WTC11 (cell line): ENCODE results near the gene SLC13A5. TPM values are rescaled to one million over a fixed set of nuclear protein-coding genes. Genes with fewer than 3 reads are reported as not detected.

ENCODE experiments used
- ATAC-seq: fragments of 200-7000 bp; cut with Tn5 transposase; 2 replicates; pipeline ENCODE4 v1.10.0; 2021; ENCODE audit warnings: mild to moderate bottlenecking, moderate library complexity
- CTCF ChIA-PET: fragments of 300-600 bp; sonication (Branson Sonifier 250); formaldehyde crosslinking; loops from one replicate; lab custom pipeline; 2021; ENCODE audit warnings: antibody characterized with exemption; lab: Charles Lee
- POLR2A ChIA-PET: fragments of 350-600 bp; sonication (Branson Sonifier 250); formaldehyde crosslinking; loops from one replicate; lab custom pipeline; 2021; ENCODE audit warnings: antibody characterized with exemption; lab: Charles Lee
- DNase-seq: peaks from one replicate; pipeline ENCODE4 v3.0.0; 2021; ENCODE audit warnings: low spot score
- H3K27ac Mint-ChIP-seq: 2 replicates; pipeline ENCODE4 v1.8.0; 2021; ENCODE audit warnings: mixed read lengths
- H3K27me3 Mint-ChIP-seq: 2 replicates; pipeline ENCODE4 v1.8.0; 2021; ENCODE audit warnings: low read depth, mild to moderate bottlenecking, moderate library complexity, mixed read lengths
- H3K36me3 Mint-ChIP-seq: 2 replicates; pipeline ENCODE4 v1.8.0; 2021; ENCODE audit warnings: mixed read lengths
- H3K4me1 Mint-ChIP-seq: 2 replicates; pipeline ENCODE4 v1.8.0; 2022; ENCODE audit warnings: mixed read lengths
- H3K4me3 Mint-ChIP-seq: 2 replicates; pipeline ENCODE4 v1.8.0; 2021; ENCODE audit warnings: mild to moderate bottlenecking, moderate library complexity, mixed read lengths
- H3K9me3 Mint-ChIP-seq: 2 replicates; pipeline ENCODE4 v1.8.0; 2021; ENCODE audit warnings: mixed read lengths
- FOXP1 ChIP-seq: sonication (generic); formaldehyde crosslinking; IDR thresholded peaks from 2 replicates; pipeline ENCODE4 v1.8.0; 2022; ENCODE audit warnings: missing genetic modification reagents, mild to moderate bottlenecking, moderate library complexity, borderline replicate concordance
- MYBL2 ChIP-seq: sonication (generic); formaldehyde crosslinking; IDR thresholded peaks from 2 replicates; pipeline ENCODE4 v1.8.1; 2023; ENCODE audit warnings: mild to moderate bottlenecking, moderate library complexity, missing genetic modification reagents
- PRRX2 ChIP-seq: fragments of 250-450 bp; sonication (Bioruptor Pico); IDR thresholded peaks from 2 replicates; pipeline ENCODE4 v1.8.0; 2021; ENCODE audit warnings: mild to moderate bottlenecking
- SMAD3 ChIP-seq: sonication (generic); formaldehyde crosslinking; IDR thresholded peaks from 2 replicates; pipeline ENCODE4 v1.8.0; 2022; ENCODE audit warnings: missing genetic modification reagents, mild to moderate bottlenecking, borderline replicate concordance
- SMAD4 ChIP-seq: sonication (generic); formaldehyde crosslinking; IDR thresholded peaks from 2 replicates; pipeline ENCODE4 v1.8.0; 2022; ENCODE audit warnings: mild to moderate bottlenecking, missing genetic modification reagents
- TEAD1 ChIP-seq: sonication (generic); formaldehyde crosslinking; IDR thresholded peaks from 2 replicates; pipeline ENCODE4 v1.8.0; 2022; ENCODE audit warnings: mild to moderate bottlenecking, missing genetic modification reagents
- ZBTB21 ChIP-seq: sonication (generic); formaldehyde crosslinking; IDR thresholded peaks from 2 replicates; pipeline ENCODE4 v1.8.1; 2023; ENCODE audit warnings: mild to moderate bottlenecking, missing genetic modification reagents, borderline replicate concordance
- ZNF121 ChIP-seq: sonication (generic); formaldehyde crosslinking; IDR thresholded peaks from 2 replicates; pipeline ENCODE4 v1.8.0; 2023; ENCODE audit warnings: missing genetic modification reagents
- ZNF219 ChIP-seq: sonication (generic); formaldehyde crosslinking; IDR thresholded peaks from 2 replicates; pipeline ENCODE4 v1.8.0; 2023; ENCODE audit warnings: missing genetic modification reagents, mild to moderate bottlenecking, borderline replicate concordance
- ZNF263 ChIP-seq: sonication (generic); formaldehyde crosslinking; IDR thresholded peaks from 2 replicates; pipeline ENCODE4 v1.8.1; 2022; ENCODE audit warnings: low read depth, mild to moderate bottlenecking, moderate library complexity, missing genetic modification reagents
- ZNF396 ChIP-seq: fragments of 250-450 bp; sonication (Bioruptor Pico); IDR thresholded peaks from 2 replicates; pipeline ENCODE4 v1.8.0; 2021; ENCODE audit warnings: mild to moderate bottlenecking, moderate library complexity, borderline replicate concordance
- ZNF423 ChIP-seq: fragments of 250-450 bp; sonication (Bioruptor Pico); IDR thresholded peaks from 2 replicates; pipeline ENCODE4 v2.1.2; 2022; ENCODE audit warnings: mild to moderate bottlenecking, moderate library complexity
- total RNA-seq: library from RNA; stranded (reverse); gene quantifications from 3 replicates; pipeline ENCODE4 v1.2.3, GENCODE V29; 2021
- TF ChIP-seq, protein P1 (sequence below): sonication (generic); formaldehyde crosslinking; conservative IDR thresholded peaks from 2 replicates; pipeline ENCODE4 v1.8.1; 2022; ENCODE audit warnings: mild to moderate bottlenecking, missing genetic modification reagents
- TF ChIP-seq, protein P2 (sequence below): fragments of 250-450 bp; sonication (Bioruptor Pico); IDR thresholded peaks from 2 replicates; pipeline ENCODE4 v1.8.0; 2021; ENCODE audit warnings: mild to moderate bottlenecking
- TF ChIP-seq, protein P3 (sequence below): sonication (generic); formaldehyde crosslinking; IDR thresholded peaks from 2 replicates; pipeline ENCODE4 v1.8.0; 2022; ENCODE audit warnings: mild to moderate bottlenecking, missing genetic modification reagents
- TF ChIP-seq, protein P4 (sequence below): fragments of 200-600 bp; IDR thresholded peaks from 2 replicates; pipeline ENCODE4 v1.8.0; 2022; ENCODE audit warnings: antibody characterized with exemption
- TF ChIP-seq, protein P5 (sequence below): sonication (generic); formaldehyde crosslinking; IDR thresholded peaks from 2 replicates; pipeline ENCODE4 v1.8.1; 2023; ENCODE audit warnings: mild to moderate bottlenecking, missing genetic modification reagents, moderate library complexity
- TF ChIP-seq, protein P6 (sequence below): sonication (generic); formaldehyde crosslinking; IDR thresholded peaks from 2 replicates; pipeline ENCODE4 v1.8.1; 2022; ENCODE audit warnings: low read depth, mild to moderate bottlenecking, moderate library complexity, missing genetic modification reagents, borderline replicate concordance
- TF ChIP-seq, protein P7 (sequence below): sonication (generic); formaldehyde crosslinking; IDR thresholded peaks from 2 replicates; pipeline ENCODE4 v1.8.0; 2022; ENCODE audit warnings: mild to moderate bottlenecking, missing genetic modification reagents
- TF ChIP-seq, protein P8 (sequence below): sonication (generic); formaldehyde crosslinking; IDR thresholded peaks from 2 replicates; pipeline ENCODE4 v1.8.1; 2023; ENCODE audit warnings: mild to moderate bottlenecking, missing genetic modification reagents, borderline replicate concordance

The SLC13A5 gene
- total RNA-seq, 1 experiment from 2014 or later: 1.8 TPM

DNA sequence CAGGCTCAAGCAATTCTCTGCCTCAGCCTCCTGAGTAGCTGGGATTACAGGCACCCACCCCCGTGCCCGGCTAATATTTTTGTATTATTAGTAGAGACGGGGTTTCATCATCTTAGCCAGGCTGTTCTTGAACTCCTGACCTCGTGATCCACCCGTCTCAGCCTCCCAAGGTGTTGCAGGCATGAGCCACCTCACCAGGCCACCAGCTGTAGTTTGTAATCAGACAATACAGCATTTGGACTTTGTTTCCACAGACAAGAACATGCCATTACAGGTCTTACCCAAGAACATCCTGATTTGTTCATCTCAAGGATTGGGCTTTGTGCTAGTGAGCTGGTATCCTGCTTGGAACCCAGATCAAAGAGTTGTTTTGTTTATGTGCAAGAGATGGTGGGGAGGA lies 31.5 kb downstream of the SLC13A5 start:
- Mint-ChIP-seq H3K4me1 (no peaks in the 10 kb centered on the region), H3K27ac (no peak overlapping the region), H3K9me3 (no peaks in the 10 kb centered on the region), H3K36me3 (no peaks in the 10 kb centered on the region), H3K4me3 (no peak overlapping the region), H3K27me3 (no peaks in the 10 kb centered on the region)
- ChIA-PET POLR2A (no interaction called here), CTCF (no interaction called here)
- no peak for DNase-seq
- no peak for TF ChIP-seq SMAD4 (CRISPR knock-in tag)
- TF ChIP-seq ZNF396 (CRISPR knock-in tag): no peak
- TF ChIP-seq, protein P1, sequence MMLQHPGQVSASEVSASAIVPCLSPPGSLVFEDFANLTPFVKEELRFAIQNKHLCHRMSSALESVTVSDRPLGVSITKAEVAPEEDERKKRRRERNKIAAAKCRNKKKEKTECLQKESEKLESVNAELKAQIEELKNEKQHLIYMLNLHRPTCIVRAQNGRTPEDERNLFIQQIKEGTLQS: no peak
- TF ChIP-seq, protein P2, sequence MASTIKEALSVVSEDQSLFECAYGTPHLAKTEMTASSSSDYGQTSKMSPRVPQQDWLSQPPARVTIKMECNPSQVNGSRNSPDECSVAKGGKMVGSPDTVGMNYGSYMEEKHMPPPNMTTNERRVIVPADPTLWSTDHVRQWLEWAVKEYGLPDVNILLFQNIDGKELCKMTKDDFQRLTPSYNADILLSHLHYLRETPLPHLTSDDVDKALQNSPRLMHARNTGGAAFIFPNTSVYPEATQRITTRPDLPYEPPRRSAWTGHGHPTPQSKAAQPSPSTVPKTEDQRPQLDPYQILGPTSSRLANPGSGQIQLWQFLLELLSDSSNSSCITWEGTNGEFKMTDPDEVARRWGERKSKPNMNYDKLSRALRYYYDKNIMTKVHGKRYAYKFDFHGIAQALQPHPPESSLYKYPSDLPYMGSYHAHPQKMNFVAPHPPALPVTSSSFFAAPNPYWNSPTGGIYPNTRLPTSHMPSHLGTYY (CRISPR knock-in tag): no peak
- TF ChIP-seq SMAD3 (CRISPR knock-in tag): no peak
- TF ChIP-seq, protein P3, sequence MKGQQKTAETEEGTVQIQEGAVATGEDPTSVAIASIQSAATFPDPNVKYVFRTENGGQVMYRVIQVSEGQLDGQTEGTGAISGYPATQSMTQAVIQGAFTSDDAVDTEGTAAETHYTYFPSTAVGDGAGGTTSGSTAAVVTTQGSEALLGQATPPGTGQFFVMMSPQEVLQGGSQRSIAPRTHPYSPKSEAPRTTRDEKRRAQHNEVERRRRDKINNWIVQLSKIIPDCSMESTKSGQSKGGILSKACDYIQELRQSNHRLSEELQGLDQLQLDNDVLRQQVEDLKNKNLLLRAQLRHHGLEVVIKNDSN (CRISPR knock-in tag): no peak
- TF ChIP-seq, protein P4, sequence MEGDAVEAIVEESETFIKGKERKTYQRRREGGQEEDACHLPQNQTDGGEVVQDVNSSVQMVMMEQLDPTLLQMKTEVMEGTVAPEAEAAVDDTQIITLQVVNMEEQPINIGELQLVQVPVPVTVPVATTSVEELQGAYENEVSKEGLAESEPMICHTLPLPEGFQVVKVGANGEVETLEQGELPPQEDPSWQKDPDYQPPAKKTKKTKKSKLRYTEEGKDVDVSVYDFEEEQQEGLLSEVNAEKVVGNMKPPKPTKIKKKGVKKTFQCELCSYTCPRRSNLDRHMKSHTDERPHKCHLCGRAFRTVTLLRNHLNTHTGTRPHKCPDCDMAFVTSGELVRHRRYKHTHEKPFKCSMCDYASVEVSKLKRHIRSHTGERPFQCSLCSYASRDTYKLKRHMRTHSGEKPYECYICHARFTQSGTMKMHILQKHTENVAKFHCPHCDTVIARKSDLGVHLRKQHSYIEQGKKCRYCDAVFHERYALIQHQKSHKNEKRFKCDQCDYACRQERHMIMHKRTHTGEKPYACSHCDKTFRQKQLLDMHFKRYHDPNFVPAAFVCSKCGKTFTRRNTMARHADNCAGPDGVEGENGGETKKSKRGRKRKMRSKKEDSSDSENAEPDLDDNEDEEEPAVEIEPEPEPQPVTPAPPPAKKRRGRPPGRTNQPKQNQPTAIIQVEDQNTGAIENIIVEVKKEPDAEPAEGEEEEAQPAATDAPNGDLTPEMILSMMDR: no peak
- no peak for TF ChIP-seq ZNF423 (CRISPR knock-in tag)
- no peak for ATAC-seq

DNA sequence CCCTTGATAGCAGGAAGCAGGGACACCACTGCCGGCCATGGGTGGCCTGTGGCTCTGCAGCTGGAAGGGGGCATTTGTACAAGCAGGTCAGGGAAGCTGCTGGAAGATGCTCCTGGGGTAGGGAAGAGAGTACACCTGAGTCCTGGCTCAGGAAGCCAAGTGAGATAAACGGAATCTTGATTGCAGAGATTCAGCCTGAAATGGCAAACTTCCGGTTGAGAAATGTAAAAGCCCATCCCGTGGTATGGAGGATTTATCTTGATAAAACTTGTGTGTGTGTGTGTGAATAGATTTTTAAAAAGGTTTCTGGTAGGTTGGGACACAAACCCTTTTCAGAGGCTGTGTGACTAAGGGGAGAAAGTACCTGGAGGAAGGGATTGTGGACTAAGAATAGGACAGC lies 32.0 kb downstream of the SLC13A5 start:
- POLR2A ChIA-PET: no interaction called here

DNA sequence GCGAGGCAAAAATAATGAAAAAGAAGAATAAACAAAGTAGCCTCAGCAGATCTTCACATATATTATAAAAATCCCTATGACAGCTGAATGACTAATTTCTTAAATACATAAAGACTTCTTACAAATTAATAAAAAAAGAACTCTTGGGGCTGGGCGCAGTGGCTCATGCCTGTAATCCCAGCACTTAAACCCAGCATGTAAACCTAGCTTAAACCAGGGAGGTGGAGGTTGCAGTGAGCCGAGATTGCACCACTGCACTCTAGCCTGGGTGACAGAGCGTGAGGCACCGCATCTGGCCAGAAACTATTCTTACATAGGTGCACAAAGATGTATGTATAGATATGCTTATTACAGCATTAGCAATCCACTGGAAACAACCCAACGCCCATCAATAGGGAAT lies 33.9 kb downstream of the SLC13A5 start:
- Mint-ChIP-seq H3K4me3 (no peak overlapping the region), H3K4me1 (no peaks in the 10 kb centered on the region), H3K27me3 (no peaks in the 10 kb centered on the region), H3K36me3 (no peaks in the 10 kb centered on the region), H3K27ac (no peak overlapping the region), H3K9me3 (no peaks in the 10 kb centered on the region)
- DNase-seq (no peak), ATAC-seq (no peak)
- ChIA-PET CTCF (interaction anchor here (1.0 to 1.2 kb wide), 3 partner anchors 10 to 34 kb away, joined by 3 to 4 read pairs (median 4); partner anchors contain the start of gene SLC13A5), POLR2A (interaction anchor here (0.6 kb wide), 1 partner anchor 1054 kb away, joined by 3 read pairs; no protein-coding TSS in a partner anchor)
- TF ChIP-seq, protein P5, sequence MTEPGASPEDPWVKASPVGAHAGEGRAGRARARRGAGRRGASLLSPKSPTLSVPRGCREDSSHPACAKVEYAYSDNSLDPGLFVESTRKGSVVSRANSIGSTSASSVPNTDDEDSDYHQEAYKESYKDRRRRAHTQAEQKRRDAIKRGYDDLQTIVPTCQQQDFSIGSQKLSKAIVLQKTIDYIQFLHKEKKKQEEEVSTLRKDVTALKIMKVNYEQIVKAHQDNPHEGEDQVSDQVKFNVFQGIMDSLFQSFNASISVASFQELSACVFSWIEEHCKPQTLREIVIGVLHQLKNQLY (CRISPR knock-in tag): no peak
- TF ChIP-seq TEAD1 (CRISPR knock-in tag) (no peak), ZNF121 (CRISPR knock-in tag) (no peak), ZNF423 (CRISPR knock-in tag) (no peak), ZNF263 (CRISPR knock-in tag) (no peak), FOXP1 (CRISPR knock-in tag) (no peak)
- TF ChIP-seq, protein P6, sequence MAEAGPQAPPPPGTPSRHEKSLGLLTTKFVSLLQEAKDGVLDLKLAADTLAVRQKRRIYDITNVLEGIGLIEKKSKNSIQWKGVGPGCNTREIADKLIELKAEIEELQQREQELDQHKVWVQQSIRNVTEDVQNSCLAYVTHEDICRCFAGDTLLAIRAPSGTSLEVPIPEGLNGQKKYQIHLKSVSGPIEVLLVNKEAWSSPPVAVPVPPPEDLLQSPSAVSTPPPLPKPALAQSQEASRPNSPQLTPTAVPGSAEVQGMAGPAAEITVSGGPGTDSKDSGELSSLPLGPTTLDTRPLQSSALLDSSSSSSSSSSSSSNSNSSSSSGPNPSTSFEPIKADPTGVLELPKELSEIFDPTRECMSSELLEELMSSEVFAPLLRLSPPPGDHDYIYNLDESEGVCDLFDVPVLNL (CRISPR knock-in tag): no peak
- TF ChIP-seq, protein P7, sequence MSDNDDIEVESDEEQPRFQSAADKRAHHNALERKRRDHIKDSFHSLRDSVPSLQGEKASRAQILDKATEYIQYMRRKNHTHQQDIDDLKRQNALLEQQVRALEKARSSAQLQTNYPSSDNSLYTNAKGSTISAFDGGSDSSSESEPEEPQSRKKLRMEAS (CRISPR knock-in tag): no peak
- TF ChIP-seq, protein P1: no peak
- TF ChIP-seq, protein P8, sequence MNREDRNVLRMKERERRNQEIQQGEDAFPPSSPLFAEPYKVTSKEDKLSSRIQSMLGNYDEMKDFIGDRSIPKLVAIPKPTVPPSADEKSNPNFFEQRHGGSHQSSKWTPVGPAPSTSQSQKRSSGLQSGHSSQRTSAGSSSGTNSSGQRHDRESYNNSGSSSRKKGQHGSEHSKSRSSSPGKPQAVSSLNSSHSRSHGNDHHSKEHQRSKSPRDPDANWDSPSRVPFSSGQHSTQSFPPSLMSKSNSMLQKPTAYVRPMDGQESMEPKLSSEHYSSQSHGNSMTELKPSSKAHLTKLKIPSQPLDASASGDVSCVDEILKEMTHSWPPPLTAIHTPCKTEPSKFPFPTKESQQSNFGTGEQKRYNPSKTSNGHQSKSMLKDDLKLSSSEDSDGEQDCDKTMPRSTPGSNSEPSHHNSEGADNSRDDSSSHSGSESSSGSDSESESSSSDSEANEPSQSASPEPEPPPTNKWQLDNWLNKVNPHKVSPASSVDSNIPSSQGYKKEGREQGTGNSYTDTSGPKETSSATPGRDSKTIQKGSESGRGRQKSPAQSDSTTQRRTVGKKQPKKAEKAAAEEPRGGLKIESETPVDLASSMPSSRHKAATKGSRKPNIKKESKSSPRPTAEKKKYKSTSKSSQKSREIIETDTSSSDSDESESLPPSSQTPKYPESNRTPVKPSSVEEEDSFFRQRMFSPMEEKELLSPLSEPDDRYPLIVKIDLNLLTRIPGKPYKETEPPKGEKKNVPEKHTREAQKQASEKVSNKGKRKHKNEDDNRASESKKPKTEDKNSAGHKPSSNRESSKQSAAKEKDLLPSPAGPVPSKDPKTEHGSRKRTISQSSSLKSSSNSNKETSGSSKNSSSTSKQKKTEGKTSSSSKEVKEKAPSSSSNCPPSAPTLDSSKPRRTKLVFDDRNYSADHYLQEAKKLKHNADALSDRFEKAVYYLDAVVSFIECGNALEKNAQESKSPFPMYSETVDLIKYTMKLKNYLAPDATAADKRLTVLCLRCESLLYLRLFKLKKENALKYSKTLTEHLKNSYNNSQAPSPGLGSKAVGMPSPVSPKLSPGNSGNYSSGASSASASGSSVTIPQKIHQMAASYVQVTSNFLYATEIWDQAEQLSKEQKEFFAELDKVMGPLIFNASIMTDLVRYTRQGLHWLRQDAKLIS: no peak
- TF ChIP-seq, protein P3 (CRISPR knock-in tag): no peak

More for the DNA sequence above, 32.0 kb downstream of the SLC13A5 start:
- CTCF ChIA-PET: no interaction called here
- no peak overlapping the region for H3K27ac Mint-ChIP-seq
- DNase-seq (no peak), ATAC-seq (no peak)
- no peaks in the 10 kb centered on the region for H3K36me3 Mint-ChIP-seq
- H3K27me3 Mint-ChIP-seq: no peaks in the 10 kb centered on the region
- no peaks in the 10 kb centered on the region for H3K9me3 Mint-ChIP-seq
- H3K4me3 Mint-ChIP-seq: no peak overlapping the region
- TF ChIP-seq, protein P3 (CRISPR knock-in tag): no peak
- no peak for TF ChIP-seq ZNF219 (CRISPR knock-in tag)
- no peak for TF ChIP-seq MYBL2 (CRISPR knock-in tag)
- TF ChIP-seq ZBTB21: no peak
- TF ChIP-seq PRRX2 (CRISPR knock-in tag): no peak
- H3K4me1 Mint-ChIP-seq: no peaks in the 10 kb centered on the region
